Keratinocyte (primary cell): Measurements from ENCODE around the gene CCDC8. TPM values are rescaled to one million over a fixed set of nuclear protein-coding genes. Genes with fewer than 3 reads are reported as not detected.

Experiments
- DNase-seq: peaks from one replicate; pipeline ENCODE4 v3.0.0-alpha.2; 2011; ENCODE audit warnings: low read depth, missing footprints, low spot score
- FAIRE-seq: peaks from 2 replicates; lab custom pipeline; 2011; peaks lifted over from hg19 to GRCh38; lab: Jason Lieb, UNC
- H2AFZ ChIP-seq: 2 replicates; pipeline ENCODE4 v1.6.0; 2012; ENCODE audit warnings: low read length, control low read depth, inconsistent platforms; ENCODE audit not compliant: control insufficient read depth
- H3K27ac ChIP-seq: 2 replicates; pipeline ENCODE4 v1.5.1; 2011; ENCODE audit warnings: low read length; ENCODE audit not compliant: control insufficient read depth, insufficient read depth
- H3K27me3 ChIP-seq: 3 replicates; pipeline ENCODE4 v1.6.0; 2011; ENCODE audit warnings: low read length; ENCODE audit not compliant: control insufficient read depth, insufficient read depth; ENCODE audit errors: extremely low read depth
- H3K36me3 ChIP-seq, 2 experiments: 2 replicates in 1 of 2; 3 replicates in 1 of 2; pipeline ENCODE4 v1.5.1; 2011; ENCODE audit warnings: low read length in 2 of 2, mild to moderate bottlenecking in 1 of 2; ENCODE audit not compliant: control insufficient read depth in 2 of 2, insufficient read depth in 2 of 2; ENCODE audit errors: extremely low read depth in 1 of 2
- H3K4me1 ChIP-seq: 3 replicates; pipeline ENCODE4 v1.5.1; 2011; ENCODE audit warnings: low read length; ENCODE audit not compliant: control insufficient read depth, insufficient read depth; ENCODE audit errors: extremely low read depth
- H3K4me2 ChIP-seq: 3 replicates; pipeline ENCODE4 v1.6.0; 2011; ENCODE audit warnings: low read depth, low read length; ENCODE audit not compliant: control insufficient read depth, insufficient read depth; ENCODE audit errors: extremely low read depth
- H3K4me3 ChIP-seq, 3 experiments: fragments of 200-600 bp in 1 of 3; sonication (generic) in 1 of 3; 2 replicates in 2 of 3; 3 replicates in 1 of 3; pipeline ENCODE4 v1.5.1; 2011 to 2016; ENCODE audit warnings: low read length in 3 of 3, mild to moderate bottlenecking in 3 of 3, control low read depth in 2 of 3, inconsistent platforms in 1 of 3, low read depth in 1 of 3, mixed read lengths in 1 of 3, mixed run types in 1 of 3, moderate library complexity in 1 of 3; ENCODE audit not compliant: control insufficient read depth in 2 of 3, insufficient read depth in 2 of 3; ENCODE audit errors: extremely low read depth in 1 of 3
- H3K79me2 ChIP-seq: 2 replicates; pipeline ENCODE4 v1.6.0; 2012; ENCODE audit warnings: low read length; ENCODE audit not compliant: control insufficient read depth, insufficient read depth
- H3K9ac ChIP-seq: 3 replicates; pipeline ENCODE4 v1.6.0; 2011; ENCODE audit warnings: low read length; ENCODE audit not compliant: control insufficient read depth, insufficient read depth; ENCODE audit errors: extremely low read depth
- H3K9me1 ChIP-seq: 3 replicates; pipeline ENCODE4 v1.6.0; 2011; ENCODE audit warnings: low read length; ENCODE audit not compliant: control insufficient read depth, insufficient read depth; ENCODE audit errors: extremely low read depth
- H3K9me3 ChIP-seq: 2 replicates; pipeline ENCODE4 v1.5.1; 2012; ENCODE audit warnings: low read depth, low read length; ENCODE audit not compliant: control insufficient read depth
- H4K20me1 ChIP-seq: 3 replicates; pipeline ENCODE4 v1.6.0; 2011; ENCODE audit warnings: low read length; ENCODE audit not compliant: control insufficient read depth, insufficient read depth; ENCODE audit errors: extremely low read depth
- EZH2 ChIP-seq: IDR thresholded peaks from one replicate; pipeline ENCODE4 v1.6.1; 2012; ENCODE audit warnings: inconsistent platforms, mild to moderate bottlenecking, low read length, moderate library complexity
- dilution Hi-C: fragments of 300-500 bp; cut with MboI; formaldehyde crosslinking; loops from one replicate; pipeline ENCODE4 v1.7.0; 2020; ENCODE audit warnings: low sequenced_read_pairs; ENCODE audit not compliant: extremely low pct_ligation_motif_present
- polyA plus RNA-seq, 5 experiments: library from polyadenylated mRNA; depleted of rRNA in 3 of 5; stranded (reverse) in 3 of 5; stranded (forward) in 1 of 5; unstranded in 1 of 5; fragments of >200 nt; gene quantifications; 1 replicate in 1 of 5; 2 replicates in 3 of 5; 3 replicates in 1 of 5; pipeline versions ENCODE4 v1.2.1 to v1.2.3, GENCODE V29; 2011 to 2012; ENCODE audit warnings: missing spikeins in 2 of 5, low read depth in 1 of 5, low replicate concordance in 1 of 5
- TF ChIP-seq, protein P1 (sequence below), 3 experiments: IDR thresholded peaks in 1 of 3; conservative IDR thresholded peaks in 1 of 3; optimal IDR thresholded peaks in 1 of 3; 2 replicates in 2 of 3; 3 replicates in 1 of 3; pipeline versions ENCODE3 to v1.5.1; 2011; ENCODE audit warnings: low read length in 3 of 3, mild to moderate bottlenecking in 3 of 3, moderate library complexity in 2 of 3, control low read depth in 1 of 3, inconsistent platforms in 1 of 3; ENCODE audit not compliant: insufficient read depth in 2 of 3; ENCODE audit errors: extremely low read depth in 1 of 3

The CCDC8 gene
- polyA plus RNA-seq, 1 donor (not counting 4 experiments of a cell fraction or from before 2014, with no cell fraction given), result 5.2 TPM

DNA sequence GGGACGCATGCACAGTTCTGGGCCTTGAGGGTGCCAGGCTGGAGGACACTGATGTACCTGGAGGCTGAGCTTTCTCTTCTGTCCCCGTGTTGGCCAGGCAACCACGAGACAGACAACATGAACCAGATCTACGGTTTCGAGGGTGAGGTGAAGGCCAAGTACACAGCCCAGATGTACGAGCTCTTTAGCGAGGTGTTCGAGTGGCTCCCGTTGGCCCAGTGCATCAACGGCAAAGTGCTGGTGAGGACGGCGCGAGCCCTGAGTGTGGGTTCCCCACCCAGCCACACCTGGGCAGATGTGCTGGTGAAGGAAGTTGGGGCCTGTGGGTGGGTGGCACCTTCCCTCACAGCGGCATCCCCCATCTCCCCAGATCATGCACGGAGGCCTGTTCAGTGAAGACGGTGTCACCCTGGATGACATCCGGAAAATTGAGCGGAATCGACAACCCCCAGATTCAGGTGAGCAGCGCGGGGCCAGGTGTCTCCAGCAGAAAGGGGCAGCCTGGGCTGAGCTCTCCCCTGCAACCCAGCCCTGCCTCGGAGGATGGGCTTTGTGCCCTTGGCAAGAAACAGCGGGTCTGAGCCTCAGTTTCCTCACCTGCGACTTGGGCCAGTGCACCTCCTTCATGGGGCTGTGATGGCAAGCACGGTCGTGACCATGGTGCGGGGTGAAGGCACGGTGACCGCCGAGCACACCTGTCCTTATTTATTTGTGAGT, 26.2 kb downstream of the CCDC8 start:
- no peak overlapping the region for H2AFZ ChIP-seq

DNA sequence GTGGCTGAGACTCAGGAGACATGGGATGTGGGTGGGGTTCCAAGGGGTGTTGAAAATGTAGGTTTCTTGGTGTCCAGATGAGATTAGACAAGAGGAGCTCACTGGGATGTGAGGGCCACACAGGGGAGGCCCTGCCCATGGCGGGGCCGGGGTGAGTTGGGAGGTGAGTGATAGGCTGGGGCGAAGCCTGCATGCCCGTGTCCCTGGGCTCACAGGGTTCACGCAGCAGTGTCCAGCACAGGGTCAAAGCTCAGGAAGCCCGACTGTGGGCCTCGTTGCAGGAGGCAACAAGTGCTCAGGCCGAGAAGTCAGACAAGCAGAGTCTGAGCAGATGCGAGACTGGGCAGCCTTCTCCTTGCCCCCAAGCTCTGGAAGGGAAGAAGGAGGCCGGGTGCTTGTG, 27.2 kb downstream of the CCDC8 start:
- Histone ChIP-seq H2AFZ (no peak overlapping the region), H3K9ac (no peak overlapping the region), H3K36me3 (peaks cover 30 to 35% of the 10 kb centered on the region in 2 experiments), H3K4me2 (no peak overlapping the region), H3K4me3 (no peak overlapping the region), H3K9me1 (no peaks in the 10 kb centered on the region), H3K27me3 (no peaks in the 10 kb centered on the region), H3K27ac (no peak overlapping the region), H3K9me3 (peaks cover 4% of the 10 kb centered on the region), H3K4me1 (no peaks in the 10 kb centered on the region), H4K20me1 (no peaks in the 10 kb centered on the region), H3K79me2 (no peaks in the 10 kb centered on the region)
- dilution Hi-C loops, result no loop called here
- FAIRE-seq (no peak), DNase-seq (no peak)
- no peak for TF ChIP-seq EZH2
- TF ChIP-seq, protein P1, sequence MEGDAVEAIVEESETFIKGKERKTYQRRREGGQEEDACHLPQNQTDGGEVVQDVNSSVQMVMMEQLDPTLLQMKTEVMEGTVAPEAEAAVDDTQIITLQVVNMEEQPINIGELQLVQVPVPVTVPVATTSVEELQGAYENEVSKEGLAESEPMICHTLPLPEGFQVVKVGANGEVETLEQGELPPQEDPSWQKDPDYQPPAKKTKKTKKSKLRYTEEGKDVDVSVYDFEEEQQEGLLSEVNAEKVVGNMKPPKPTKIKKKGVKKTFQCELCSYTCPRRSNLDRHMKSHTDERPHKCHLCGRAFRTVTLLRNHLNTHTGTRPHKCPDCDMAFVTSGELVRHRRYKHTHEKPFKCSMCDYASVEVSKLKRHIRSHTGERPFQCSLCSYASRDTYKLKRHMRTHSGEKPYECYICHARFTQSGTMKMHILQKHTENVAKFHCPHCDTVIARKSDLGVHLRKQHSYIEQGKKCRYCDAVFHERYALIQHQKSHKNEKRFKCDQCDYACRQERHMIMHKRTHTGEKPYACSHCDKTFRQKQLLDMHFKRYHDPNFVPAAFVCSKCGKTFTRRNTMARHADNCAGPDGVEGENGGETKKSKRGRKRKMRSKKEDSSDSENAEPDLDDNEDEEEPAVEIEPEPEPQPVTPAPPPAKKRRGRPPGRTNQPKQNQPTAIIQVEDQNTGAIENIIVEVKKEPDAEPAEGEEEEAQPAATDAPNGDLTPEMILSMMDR (optimal IDR thresholded peaks at IDR 0.05 in 1 of 3, IDR thresholded peaks at IDR 0.05 in 1 of 3, conservative IDR thresholded peaks at IDR 0.05 in 1 of 3; ENCODE audit: extremely low read depth in 1 of 3, insufficient read depth in 2 of 3, low read length in 3 of 3), result no peak

More for the DNA sequence above, 26.2 kb downstream of the CCDC8 start:
- H4K20me1 ChIP-seq, result no peaks in the 10 kb centered on the region
- no peaks in the 10 kb centered on the region for H3K27me3 ChIP-seq
- no peak overlapping the region for H3K4me3 ChIP-seq
- FAIRE-seq (no peak), DNase-seq (no peak)
- H3K4me1 ChIP-seq, result no peaks in the 10 kb centered on the region
- no peak for TF ChIP-seq EZH2
- TF ChIP-seq, protein P1 (optimal IDR thresholded peaks at IDR 0.05 in 1 of 3, IDR thresholded peaks at IDR 0.05 in 1 of 3, conservative IDR thresholded peaks at IDR 0.05 in 1 of 3; ENCODE audit: extremely low read depth in 1 of 3, insufficient read depth in 2 of 3, low read length in 3 of 3), result no peak
- H3K36me3 ChIP-seq, result peaks cover 30 to 35% of the 10 kb centered on the region in 2 experiments
- no peak overlapping the region for H3K9ac ChIP-seq
- H3K27ac ChIP-seq, result no peak overlapping the region
- H3K9me1 ChIP-seq, result no peaks in the 10 kb centered on the region
- peaks cover 4% of the 10 kb centered on the region for H3K9me3 ChIP-seq
- no peak overlapping the region for H3K4me2 ChIP-seq
- dilution Hi-C loops, result no loop called here
- no peaks in the 10 kb centered on the region for H3K79me2 ChIP-seq
